Common myeloid progenitor, CD34-positive (primary cell): ENCODE results near the gene NEURL4.

Experiments
- CTCF ChIA-PET: fragments of 350-600 bp; sonication (Branson Sonifier 250); formaldehyde crosslinking; loops from one replicate; lab custom pipeline; 2021; ENCODE audit warnings: antibody characterized with exemption; lab: Charles Lee
- POLR2A ChIA-PET: fragments of 350-600 bp; sonication (Branson Sonifier 250); formaldehyde crosslinking; loops from one replicate; lab custom pipeline; 2021; ENCODE audit warnings: antibody characterized with exemption; lab: Charles Lee
- DNase-seq, 3 donors: peaks; one replicate each; pipeline versions ENCODE4 v3.0.0 to v3.0.0-alpha.2; 2013
- H3K27ac ChIP-seq, 2 experiments: 1 replicate in 1 of 2; 2 replicates in 1 of 2; pipeline ENCODE4 v1.7.0; 2013; ENCODE audit warnings: inconsistent platforms in 2 of 2, low read length in 2 of 2, mild to moderate bottlenecking in 2 of 2, low read depth in 1 of 2, moderate library complexity in 1 of 2; ENCODE audit not compliant: severe bottlenecking in 2 of 2, insufficient read depth in 1 of 2, poor library complexity in 1 of 2
- H3K27me3 ChIP-seq, 5 experiments: replicated peaks in 2 of 5; 1 replicate in 3 of 5; 2 replicates in 2 of 5; pipeline versions ENCODE4 v1.6.1 to v1.7.0; 2013; ENCODE audit warnings: low read length in 4 of 5, mild to moderate bottlenecking in 2 of 5, moderate library complexity in 2 of 5, inconsistent platforms in 1 of 5; ENCODE audit not compliant: insufficient read depth in 5 of 5, control insufficient read depth in 4 of 5
- H3K36me3 ChIP-seq, 4 experiments: 1 replicate in 2 of 4; 2 replicates in 2 of 4; pipeline versions ENCODE4 v1.6.1 to v1.7.0; 2013; ENCODE audit warnings: low read length in 3 of 4, control low read depth in 1 of 4, mild to moderate bottlenecking in 1 of 4; ENCODE audit not compliant: control insufficient read depth in 4 of 4, insufficient read depth in 4 of 4
- H3K4me1 ChIP-seq, 4 experiments: 1 replicate in 3 of 4; 2 replicates in 1 of 4; pipeline versions ENCODE4 v1.6.1 to v1.7.1; 2013; ENCODE audit warnings: low read length in 3 of 4, mild to moderate bottlenecking in 3 of 4, control low read depth in 1 of 4, inconsistent platforms in 1 of 4, moderate library complexity in 1 of 4; ENCODE audit not compliant: control insufficient read depth in 4 of 4, insufficient read depth in 4 of 4; ENCODE audit errors: control extremely low read depth in 1 of 4
- H3K4me3 ChIP-seq, 7 experiments: 1 replicate in 4 of 7; 2 replicates in 3 of 7; pipeline versions ENCODE4 v1.5.1 to v1.7.0; 2013; ENCODE audit warnings: mild to moderate bottlenecking in 7 of 7, low read length in 6 of 7, moderate library complexity in 6 of 7, inconsistent platforms in 2 of 7, low read depth in 2 of 7, control low read depth in 1 of 7; ENCODE audit not compliant: insufficient read depth in 4 of 7, control insufficient read depth in 1 of 7; ENCODE audit errors: extremely low read depth in 1 of 7
- H3K9me3 ChIP-seq, 5 experiments: 1 replicate in 4 of 5; 2 replicates in 1 of 5; pipeline versions ENCODE4 v1.6.1 to v1.7.1; 2013; ENCODE audit warnings: low read length in 4 of 5, mild to moderate bottlenecking in 2 of 5, inconsistent platforms in 1 of 5, low read depth in 1 of 5, moderate library complexity in 1 of 5; ENCODE audit not compliant: control insufficient read depth in 4 of 5, insufficient read depth in 2 of 5; ENCODE audit errors: control extremely low read depth in 1 of 5
- WGBS: methylation state at CpG from one replicate; pipeline ENCODE4 v1.1.5; 2013; ENCODE audit not compliant: insufficient coverage; 5-methylcytosine and 5-hydroxymethylcytosine counted together

The NEURL4 gene

DNA sequence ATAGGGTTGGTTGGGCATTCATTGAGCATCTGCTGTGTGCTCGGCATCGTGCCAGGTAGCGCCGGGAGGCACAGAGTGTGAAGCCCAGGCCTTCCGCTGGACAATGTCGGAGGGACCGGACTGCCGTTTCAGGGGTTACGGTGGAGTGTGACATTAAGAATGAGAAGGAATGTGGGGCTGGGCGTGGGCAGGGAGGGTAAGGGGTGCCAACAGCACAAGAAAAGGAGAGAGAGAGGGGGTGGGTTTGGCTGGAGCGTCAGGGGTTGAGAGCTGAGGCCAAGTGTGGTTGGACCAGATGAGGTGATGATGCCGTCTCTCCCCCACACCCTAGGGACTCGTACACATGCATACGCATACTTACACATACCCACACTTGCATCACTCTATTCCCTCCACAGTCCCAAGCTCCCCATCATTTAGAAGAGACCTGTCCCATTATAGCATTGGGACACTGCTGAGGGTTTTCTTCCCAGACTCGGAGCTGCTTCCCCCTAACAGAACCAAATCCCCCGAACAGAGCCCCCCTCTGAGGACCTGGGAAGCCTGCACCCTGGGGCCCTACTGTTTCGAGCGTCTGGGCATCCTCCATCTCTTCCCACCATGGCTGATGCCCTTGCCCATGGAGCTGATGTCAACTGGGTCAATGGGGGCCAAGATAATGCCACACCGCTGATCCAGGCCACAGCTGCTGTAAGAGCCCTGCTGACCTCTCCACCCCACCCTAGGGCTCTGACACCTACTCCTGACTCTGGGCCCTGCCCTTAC lies 19.5 kb upstream of the NEURL4 start:
- no peak for DNase-seq
- Histone ChIP-seq H3K27ac (no peak overlapping the region), H3K4me1 (peaks cover 0 to 31% (median 14%) of the 10 kb centered on the region in 4 experiments), H3K9me3 (no peaks in the 10 kb centered on the region), H3K27me3 (no peaks in the 10 kb centered on the region), H3K36me3 (peaks cover 13 to 79% (median 41%) of the 10 kb centered on the region in 4 experiments), H3K4me3 (no peak overlapping the region)
- ChIA-PET CTCF (interaction anchor here (0.5 to 18.5 kb wide), 10 partner anchors 12 to 438 kb away, joined by 3 to 314 read pairs (median 4); partner anchors contain the start of genes ACADVL, ACAP1, DLG4 and NEURL4), POLR2A (no interaction called here)
- WGBS: 91% methylated on average over 15 of the region's 19 CpGs

DNA sequence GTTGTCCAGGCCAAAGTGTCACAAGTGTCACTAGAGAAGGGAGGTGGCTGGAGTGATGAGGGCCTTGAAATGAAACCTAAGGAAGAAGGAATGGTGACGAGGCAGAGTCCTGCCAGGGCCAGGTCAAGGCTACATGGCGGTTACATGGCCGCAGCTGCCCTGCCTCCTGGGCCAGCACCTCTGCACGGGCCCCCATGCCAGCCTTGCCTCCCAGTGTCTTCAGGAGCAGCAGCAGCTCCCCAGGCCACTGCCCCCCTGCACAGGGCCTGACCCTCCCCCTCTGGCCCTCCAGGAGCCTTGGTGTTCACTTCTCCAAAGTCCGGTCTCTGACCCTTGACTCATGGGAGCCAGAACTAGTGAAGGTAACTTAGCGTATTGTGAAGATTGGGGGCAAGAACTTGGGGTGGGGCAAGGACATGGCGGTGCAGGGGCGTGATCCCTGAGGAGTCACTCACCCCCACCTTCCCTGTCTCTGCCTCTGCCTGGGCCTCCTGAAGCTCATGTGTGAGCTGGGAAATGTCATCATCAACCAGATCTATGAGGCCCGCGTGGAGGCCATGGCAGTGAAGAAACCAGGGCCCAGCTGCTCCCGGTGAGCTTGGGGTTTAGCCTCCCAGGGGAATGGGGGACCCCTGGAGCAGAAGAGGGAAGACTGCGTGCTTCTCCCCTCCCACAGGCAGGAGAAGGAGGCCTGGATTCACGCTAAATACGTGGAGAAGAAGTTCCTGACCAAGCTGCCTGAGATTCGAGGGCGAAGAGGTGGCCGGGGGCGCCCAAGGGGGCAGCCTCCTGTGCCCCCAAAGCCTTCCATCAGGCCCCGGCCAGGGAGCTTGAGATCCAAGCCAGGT lies 18.7 kb upstream of the NEURL4 start:
- 96% methylated on average over 12 of the region's 19 CpGs for WGBS
- Histone ChIP-seq H3K4me1 (peaks cover 0 to 29% (median 13%) of the 10 kb centered on the region in 4 experiments), H3K27me3 (no peaks in the 10 kb centered on the region), H3K9me3 (no peaks in the 10 kb centered on the region), H3K4me3 (no peak overlapping the region), H3K27ac (no peak overlapping the region), H3K36me3 (peaks cover 13 to 83% (median 49%) of the 10 kb centered on the region in 4 experiments)
- DNase-seq: no peak
- ChIA-PET CTCF (interaction anchor here (1.1 to 18.5 kb wide), 7 partner anchors 11 to 302 kb away, joined by 3 to 314 read pairs (median 5); partner anchors contain the start of genes ACADVL, ACAP1, DLG4 and NEURL4), POLR2A (no interaction called here)

GRCh38 chr17:7346761-7347614 lies 17.9 kb upstream of the NEURL4 start:
- no peaks in the 10 kb centered on the region for H3K9me3 ChIP-seq
- no peak overlapping the region for H3K27ac ChIP-seq
- CTCF ChIA-PET: interaction anchor here (1.5 to 18.5 kb wide), 7 partner anchors 10 to 50 kb away, joined by 3 to 314 read pairs (median 16); partner anchors contain the start of genes ACAP1 and NEURL4
- POLR2A ChIA-PET: no interaction called here
- peaks cover 0 to 21% (median 9%) of the 10 kb centered on the region in 4 experiments for H3K4me1 ChIP-seq
- peaks cover 16 to 83% (median 53%) of the 10 kb centered on the region in 4 experiments for H3K36me3 ChIP-seq
- no peak for DNase-seq
- H3K4me3 ChIP-seq: no peak overlapping the region
- H3K27me3 ChIP-seq: no peaks in the 10 kb centered on the region
- 91% methylated on average over 17 of the region's 18 CpGs for WGBS

DNA sequence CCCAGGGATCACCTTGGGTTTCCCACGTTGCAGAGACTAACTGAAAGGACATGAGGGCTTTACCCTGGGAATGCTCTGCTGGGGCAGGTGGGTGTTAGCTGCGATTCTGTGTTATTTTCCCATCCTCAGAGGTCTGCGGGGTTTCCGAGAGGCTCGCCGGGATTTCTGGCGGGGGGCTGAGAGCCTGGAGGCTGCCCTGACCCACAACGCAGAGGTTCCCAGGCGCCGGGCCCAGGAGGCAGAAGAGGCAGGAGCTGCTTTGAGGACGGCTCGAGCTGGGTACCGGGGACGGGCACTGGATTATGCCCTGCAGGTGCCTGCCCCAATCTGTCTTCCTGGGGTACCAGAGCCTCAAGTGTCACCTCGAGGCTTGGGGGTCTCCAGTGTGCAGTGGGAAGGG lies 14.1 kb upstream of the NEURL4 start:
- no peak overlapping the region for H3K4me3 ChIP-seq
- ChIA-PET CTCF (interaction anchor here (1.2 to 18.5 kb wide), 4 partner anchors 9 to 83 kb away, joined by 3 to 314 read pairs (median 6); partner anchors contain the start of gene NEURL4), POLR2A (interaction anchor here (0.7 kb wide), 1 partner anchor 498 kb away, joined by 3 read pairs; no protein-coding TSS in a partner anchor)
- H3K4me1 ChIP-seq: peaks cover 0 to 2% (median under 1%) of the 10 kb centered on the region in 4 experiments
- DNase-seq: no peak
- no peak overlapping the region for H3K27ac ChIP-seq
- H3K36me3 ChIP-seq: peaks cover 14 to 83% (median 61%) of the 10 kb centered on the region in 4 experiments
- 90% methylated on average over 9 of the region's 15 CpGs for WGBS
- H3K9me3 ChIP-seq: no peaks in the 10 kb centered on the region
- H3K27me3 ChIP-seq: no peaks in the 10 kb centered on the region

- Histone ChIP-seq H3K36me3 (peaks cover 11 to 73% (median 51%) of the 10 kb centered on the region in 4 experiments), H3K27me3 (no peaks in the 10 kb centered on the region), H3K4me1 (peaks cover 5 to 16% (median 13%) of the 10 kb centered on the region in 4 experiments), H3K27ac (no peak overlapping the region), H3K4me3 (no peak overlapping the region), H3K9me3 (no peaks in the 10 kb centered on the region)
- POLR2A ChIA-PET: no interaction called here
- CTCF ChIA-PET: interaction anchor here (18.5 kb wide), 1 partner anchor 16 kb away, joined by 314 read pairs; the partner anchor contains the start of gene NEURL4
- WGBS: 100% methylated on average over 5 of the region's 13 CpGs
- no peak for DNase-seq
These were observed 12.7 kb upstream of the NEURL4 start for GRCh38 chr17:7341842-7342241.

- H3K36me3 ChIP-seq: peaks cover 5 to 57% (median 42%) of the 10 kb centered on the region in 4 experiments
- no peaks in the 10 kb centered on the region for H3K27me3 ChIP-seq
- WGBS: 100% methylated on average over 1 of the region's 2 CpGs
- ChIA-PET POLR2A (no interaction called here), CTCF (interaction anchor here (1.2 to 18.5 kb wide), 4 partner anchors 9 to 49 kb away, joined by 3 to 314 read pairs (median 24); partner anchors contain the start of gene NEURL4)
- peaks cover 9 to 32% (median 29%) of the 10 kb centered on the region in 4 experiments for H3K4me1 ChIP-seq
- no peak for DNase-seq
- H3K9me3 ChIP-seq: no peaks in the 10 kb centered on the region
- H3K27ac ChIP-seq: no peak overlapping the region
- no peak overlapping the region for H3K4me3 ChIP-seq
These were observed 11.0 kb upstream of the NEURL4 start for GRCh38 chr17:7340179-7340578.
